Limb (tissue), 2 donors: ENCODE measurements around the gene MFN2.

Experiments
- DNase-seq, 2 donors: peaks; one replicate each; pipeline ENCODE4 v3.0.0-alpha.2; 2016; ENCODE audit errors: extremely low spot score in 2 of 2

MFN2 gene

GRCh38 chr1:12047120-12047876, 67.1 kb downstream of the MFN2 start:
- no peak for DNase-seq

GRCh38 chr1:12048372-12048771, 68.1 kb downstream of the MFN2 start:
- DNase-seq = no peak

- no peak for DNase-seq
These were observed 69.4 kb downstream of the MFN2 start for GRCh38 chr1:12049616-12050015.

GRCh38 chr1:12051361-12051760, 71.1 kb downstream of the MFN2 start:
- no peak for DNase-seq

GRCh38 chr1:12052008-12052573, 71.8 kb downstream of the MFN2 start:
- no peak for DNase-seq

- DNase-seq = peak in 1 of 2 donors; percentile 56
These were observed 72.9 kb downstream of the MFN2 start for GRCh38 chr1:12052997-12053686.

- DNase-seq = no peak
These were observed 73.7 kb downstream of the MFN2 start for GRCh38 chr1:12053752-12054548.

- DNase-seq = no peak
These were observed 75.0 kb downstream of the MFN2 start for GRCh38 chr1:12055259-12055658.

- no peak for DNase-seq
These were observed 76.1 kb downstream of the MFN2 start for GRCh38 chr1:12056331-12056841.

GRCh38 chr1:12057382-12057781, 77.1 kb downstream of the MFN2 start:
- DNase-seq = no peak

GRCh38 chr1:12057940-12058687, 77.9 kb downstream of the MFN2 start:
- DNase-seq = no peak

- no peak for DNase-seq
These were observed 79.0 kb downstream of the MFN2 start for GRCh38 chr1:12059226-12059625.

GRCh38 chr1:12059722-12060464, 79.6 kb downstream of the MFN2 start:
- DNase-seq = no peak

GRCh38 chr1:12060500-12060899, 80.3 kb downstream of the MFN2 start:
- no peak for DNase-seq
